HG03460 (cell line): ENCODE data around the gene RPP30.
A peak's percentile ranks its signal among the peaks of the same experiment; 100 is the strongest.
"Not testable (repeated sequence)": the region's sequence is repeated elsewhere in the genome, so short reads cannot be mapped to it uniquely, and the experiment has no call there.

Source experiments
- ATAC-seq: cut with Tn5 transposase; IDR thresholded peaks from one replicate; pipeline ENCODE4 v1.9.1; 2021; ENCODE audit not compliant: unreplicated experiment

The RPP30 gene

DNA sequence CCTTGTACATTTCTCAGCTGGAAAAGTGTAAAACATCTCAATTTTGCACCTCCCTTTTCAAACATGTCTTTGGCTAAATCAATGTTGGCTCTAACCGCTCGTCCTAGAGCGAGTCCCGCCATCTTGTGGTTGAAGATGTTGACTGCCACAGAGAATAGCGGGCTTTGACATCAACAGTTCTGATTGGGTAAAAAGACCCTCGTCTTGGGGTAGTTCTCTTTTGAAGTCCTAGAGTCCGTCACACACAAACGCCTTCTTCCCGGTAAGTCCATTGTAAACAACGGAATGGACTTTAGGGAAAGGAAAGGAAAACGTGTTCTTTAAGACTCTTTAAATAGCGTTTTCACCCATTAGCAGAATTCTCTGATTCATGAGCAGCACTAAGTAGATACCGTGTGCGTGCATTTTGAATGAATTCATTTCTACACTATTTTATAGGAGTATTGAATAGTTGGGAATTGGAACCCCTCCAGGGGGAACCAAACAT is 452 bp upstream of the RPP30 start:
- ATAC-seq = peak; percentile 57

- ATAC-seq = no peak
Measured at GRCh38 chr10:90872648-90873020, 860 bp downstream of the RPP30 start.

DNA sequence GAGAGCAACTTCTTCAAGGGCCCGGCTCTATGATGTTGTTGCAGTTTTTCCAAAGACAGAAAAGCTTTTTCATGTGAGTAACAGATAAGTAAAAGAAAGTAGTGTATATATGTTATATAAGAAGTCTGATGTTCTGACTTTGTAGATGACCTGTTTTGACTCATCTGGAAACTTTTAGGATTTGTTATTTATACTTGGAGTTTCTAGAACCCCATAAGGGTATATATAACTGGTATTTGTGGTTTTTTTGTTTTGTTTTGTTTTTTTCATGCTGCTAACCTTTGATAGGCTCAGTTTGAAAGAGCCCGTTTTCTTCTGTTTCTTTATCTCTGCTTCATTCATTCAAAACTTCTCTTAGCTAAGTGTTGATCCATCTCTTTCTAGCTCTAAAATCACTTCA is 7.3 kb downstream of the RPP30 start:
- no peak for ATAC-seq

GRCh38 chr10:90880059-90880719 is 8.4 kb downstream of the RPP30 start:
- not testable (repeated sequence) for ATAC-seq

DNA sequence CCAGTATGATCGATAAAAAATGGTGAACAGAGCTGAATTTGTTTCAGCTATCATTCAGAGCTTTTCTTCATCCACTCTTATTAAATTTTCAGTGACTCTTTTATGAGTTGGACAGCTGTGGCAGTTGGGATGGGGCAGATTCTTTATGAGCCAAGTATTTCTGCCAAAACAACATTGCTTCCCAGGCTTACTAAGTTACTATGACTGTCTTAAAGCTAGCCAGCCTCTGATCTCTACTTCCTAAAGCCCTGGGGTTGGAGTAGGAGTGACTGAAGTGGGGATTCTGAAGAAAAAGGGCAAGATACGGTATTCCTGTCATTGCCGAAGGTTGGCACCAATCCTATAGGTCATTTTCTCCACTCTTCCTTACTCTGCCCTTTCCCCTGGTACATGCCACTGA is 12.7 kb downstream of the RPP30 start:
- no peak for ATAC-seq

GRCh38 chr10:90885176-90885575 is 13.4 kb downstream of the RPP30 start:
- no peak for ATAC-seq

- no peak for ATAC-seq
Measured at GRCh38 chr10:90887555-90887954, 15.8 kb downstream of the RPP30 start.

DNA sequence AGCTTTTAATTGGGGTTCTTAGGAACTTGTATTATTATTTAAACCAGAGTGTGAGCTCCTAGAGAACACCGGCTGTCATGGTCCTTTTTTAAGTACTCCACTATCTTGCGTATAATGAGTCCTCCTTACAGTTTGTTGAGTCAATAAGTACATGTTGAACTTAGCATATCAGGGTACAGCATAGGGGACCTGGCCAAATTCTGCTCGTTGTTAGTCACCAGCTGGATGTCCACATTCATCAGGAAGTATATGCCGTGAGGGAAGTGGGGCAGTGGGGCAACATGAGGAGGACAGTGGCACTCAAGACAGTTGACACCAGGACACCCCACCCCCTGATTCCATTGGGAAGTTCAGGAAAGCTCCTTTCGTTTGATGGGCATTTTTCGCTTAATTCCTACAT is 16.6 kb downstream of the RPP30 start:
- ATAC-seq = no peak

GRCh38 chr10:90889636-90890035 is 17.9 kb downstream of the RPP30 start:
- ATAC-seq = no peak

GRCh38 chr10:90890347-90890746 is 18.6 kb downstream of the RPP30 start:
- ATAC-seq = no peak

GRCh38 chr10:90893190-90893589 is 21.4 kb downstream of the RPP30 start:
- no peak for ATAC-seq

DNA sequence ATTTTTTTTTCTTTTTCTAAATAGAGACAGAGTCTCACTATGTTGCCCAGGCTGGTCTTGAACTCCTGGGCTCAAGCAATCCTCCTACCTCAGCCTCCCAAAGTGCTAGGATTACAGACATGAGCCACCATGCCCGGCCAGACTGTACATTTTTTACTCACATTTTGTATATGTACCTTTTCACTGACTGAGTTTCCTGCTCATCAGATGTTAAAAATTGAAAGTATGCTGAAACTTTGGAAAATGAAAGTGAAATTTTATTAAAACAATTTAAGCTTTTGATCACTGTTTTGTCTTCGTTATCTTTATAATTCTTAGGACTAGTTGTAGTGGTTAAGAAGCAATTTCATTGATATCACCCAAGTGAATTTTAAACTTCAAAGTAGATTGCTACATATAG is 25.1 kb downstream of the RPP30 start:
- not testable (repeated sequence) for ATAC-seq

- no peak for ATAC-seq
Measured at GRCh38 chr10:90905925-90906324, 34.2 kb downstream of the RPP30 start.

DNA sequence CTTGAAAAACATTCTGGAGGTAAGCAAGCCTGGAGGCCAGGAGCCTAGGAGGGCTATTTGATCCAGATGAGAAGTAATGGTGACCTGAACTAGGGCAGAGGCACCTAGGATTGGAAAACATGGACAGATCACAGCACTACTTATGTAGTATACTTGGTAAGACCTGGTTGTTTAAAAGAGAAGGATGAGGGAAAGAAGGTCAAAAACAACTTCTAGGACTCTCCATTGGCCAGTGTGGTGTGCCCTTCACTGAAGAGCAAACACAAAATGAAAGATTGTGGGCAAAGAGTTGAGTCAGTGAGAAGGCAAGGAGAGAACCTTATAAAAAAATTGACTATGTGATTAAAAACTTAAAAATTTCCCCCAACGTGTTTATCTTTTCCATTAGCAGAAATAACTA is 34.8 kb downstream of the RPP30 start:
- ATAC-seq = no peak

- peak; percentile 77 for ATAC-seq
Measured at GRCh38 chr10:90911133-90912051, 39.6 kb downstream of the RPP30 start.

- ATAC-seq = no peak
Measured at GRCh38 chr10:90912174-90912573, 40.4 kb downstream of the RPP30 start.

GRCh38 chr10:90912854-90913479 is 41.2 kb downstream of the RPP30 start:
- no peak for ATAC-seq

DNA sequence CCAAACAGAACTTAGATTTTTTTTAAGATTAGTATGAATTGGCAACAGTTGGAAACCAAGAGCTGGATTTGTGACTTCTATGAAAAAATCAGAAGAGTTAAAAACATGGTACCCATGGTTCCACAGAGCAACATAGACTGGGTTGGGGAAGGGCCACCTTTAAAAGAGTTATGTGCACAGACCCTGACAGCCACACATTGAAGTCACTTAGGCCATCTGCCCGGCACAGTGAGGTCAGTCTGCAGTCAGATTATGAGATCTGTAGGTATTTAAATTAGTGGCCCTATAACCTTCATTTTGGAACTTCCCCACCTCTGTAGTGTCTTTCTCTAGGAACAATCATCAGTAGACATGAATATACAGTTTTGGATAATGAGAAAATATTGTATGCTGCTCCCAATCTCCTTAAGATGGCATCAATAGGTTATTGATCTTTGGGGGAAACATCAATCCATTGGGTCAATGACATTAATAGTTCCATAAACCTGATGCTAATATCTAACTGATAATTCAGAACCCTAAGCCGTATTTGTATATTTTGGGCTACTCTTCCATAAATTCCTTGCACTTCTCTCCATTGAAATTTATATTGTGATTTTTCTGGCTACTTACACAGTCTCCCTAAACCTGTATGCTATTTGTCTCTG is 42.1 kb downstream of the RPP30 start:
- no peak for ATAC-seq

GRCh38 chr10:90914992-90915765 is 43.4 kb downstream of the RPP30 start:
- ATAC-seq = no peak

GRCh38 chr10:90915766-90916075 is 43.9 kb downstream of the RPP30 start:
- no peak for ATAC-seq
